Left ventricle myocardium superior (tissue), 1 donor: Measurements from ENCODE around the gene LARP7. TPM values are rescaled to one million over a fixed set of nuclear protein-coding genes. Genes with fewer than 3 reads are reported as not detected.
"Not testable (repeated sequence)": the region's sequence is repeated elsewhere in the genome, so short reads cannot be mapped to it uniquely, and the experiment has no call there.

Source experiments
- ATAC-seq: fragments of 200-7000 bp; cut with Tn5 transposase; one replicate; pipeline ENCODE4 v1.9.1; 2020; ENCODE audit warnings: mild to moderate bottlenecking, moderate library complexity
- DNase-seq: peaks from one replicate; pipeline ENCODE4 v3.0.0-alpha.2; 2020
- intact Hi-C: fragments of 100-400 bp; cut with micrococcal nuclease; formaldehyde crosslinking; loops from one replicate; pipeline ENCODE4 v1.11.0; 2022
- microRNA-seq: library from miRNA; unstranded; fragments of <30 nt; microRNA quantifications from one replicate; pipeline ENCODE4 v1.2.0, GENCODE V29; 2020; ENCODE audit warnings: borderline number of aligned reads
- total RNA-seq: library from RNA; stranded (reverse); fragmentation: NEBNext Ultra II Directional; extraction: Animal tissue kit (Norgen Biotek cat#: 25700); gene quantifications from one replicate; pipeline ENCODE4 v1.2.1, GENCODE V29; 2021
- donor health status: DM: no; HTN: yes; CAD: no; lungs with severe emphysema.

Gene LARP7
- total RNA-seq, 1 donor from 2014 or later, result 64.1 TPM

DNA sequence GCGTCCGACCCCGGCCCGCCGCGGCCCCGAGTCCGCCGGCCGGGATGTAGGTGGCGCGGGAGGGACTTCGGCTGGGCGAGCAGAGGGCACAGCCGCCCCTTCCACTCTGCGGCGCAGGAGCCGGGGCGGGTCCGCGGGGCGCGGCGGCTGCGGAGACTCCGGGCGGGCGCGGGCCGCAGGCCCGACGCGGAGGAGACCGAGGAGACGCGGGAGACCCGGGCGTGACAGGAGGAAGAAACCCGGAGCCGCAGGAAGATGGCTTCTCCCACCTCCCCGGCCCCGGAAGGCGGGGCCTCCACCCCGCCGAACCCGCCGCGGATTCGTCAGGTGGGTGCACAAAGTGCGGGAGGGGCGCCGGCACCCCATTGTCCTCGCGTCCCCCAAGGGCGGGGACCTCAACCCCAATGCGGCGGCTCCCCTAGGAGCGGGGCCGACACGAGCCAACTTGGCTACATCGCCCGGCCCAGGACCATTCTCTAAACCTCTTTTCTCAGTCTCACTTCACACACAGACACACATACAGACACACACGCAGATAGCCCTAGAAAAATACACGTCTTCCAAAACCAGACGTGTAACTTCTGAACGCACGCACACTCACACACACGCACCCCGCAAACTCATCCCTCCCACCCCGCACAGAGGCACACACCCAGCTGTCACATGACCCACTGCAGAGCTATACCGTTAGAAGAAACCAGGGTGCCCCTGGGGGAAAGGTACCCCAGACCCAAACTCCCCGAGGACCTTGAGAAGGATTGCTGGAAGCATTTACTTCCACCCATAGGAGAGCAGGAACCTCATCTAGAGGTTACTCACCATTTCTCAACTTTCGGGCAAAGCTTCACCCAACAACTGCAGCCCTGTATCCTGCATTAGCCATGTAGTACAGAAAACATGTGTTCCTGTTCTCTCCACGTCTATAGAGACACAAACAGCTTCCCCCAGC lies 69.2 kb downstream of the LARP7 start:
- peak; percentile 79 for ATAC-seq
- intact Hi-C loops, result not testable (repeated sequence)
- DNase-seq, result peak; percentile 46

DNA sequence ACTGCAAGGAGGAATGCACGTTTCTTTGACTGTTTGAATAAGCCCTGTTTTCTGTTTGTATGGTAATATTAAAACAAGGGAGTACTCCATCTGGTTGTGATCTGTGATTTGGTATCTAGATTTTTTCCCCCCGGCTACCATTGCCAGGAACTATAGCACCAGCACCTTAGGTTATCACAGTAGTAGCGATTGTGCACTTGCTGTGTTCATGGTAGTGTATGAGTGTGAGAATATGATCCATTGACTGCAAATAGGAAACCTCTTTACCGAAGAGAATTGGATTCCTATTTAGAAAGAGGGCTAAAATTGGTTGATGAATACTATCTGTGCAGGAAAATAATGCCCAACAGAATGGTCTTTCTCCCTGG lies 69.9 kb downstream of the LARP7 start:
- peak; percentile 28 for ATAC-seq
- intact Hi-C loops, result no loop called here

More for the DNA sequence above, 69.9 kb downstream of the LARP7 start:
- no peak for DNase-seq

Small RNA genes within 50 kb of the gene (microRNA-seq; reads per million reads assigned to microRNA genes)
- gene MIR302A (1,371 reads per million, percentile 81 among the genes with 10 or more reads in this experiment), gene MIR302B (1,207 reads per million, percentile 78 among the genes with 10 or more reads in this experiment), gene MIR302C (190 reads per million, percentile 52 among the genes with 10 or more reads in this experiment), gene MIR302D (853 reads per million, percentile 74 among the genes with 10 or more reads in this experiment), gene MIR367 (not detected)

Other genes with a start within 250 kb of the LARP7 start
- not detected for gene NEUROG2, start 121.0 kb upstream of the LARP7 start, total RNA-seq
- 2.0 TPM for gene ZGRF1, start 234 bp upstream of the LARP7 start, total RNA-seq